Measurements from ENCODE around the gene TACR3.
"Not testable (repeated sequence)": the region's sequence is repeated elsewhere in the genome, so short reads cannot be mapped to it uniquely, and the experiment has no call there.

The TACR3 gene, protein sequence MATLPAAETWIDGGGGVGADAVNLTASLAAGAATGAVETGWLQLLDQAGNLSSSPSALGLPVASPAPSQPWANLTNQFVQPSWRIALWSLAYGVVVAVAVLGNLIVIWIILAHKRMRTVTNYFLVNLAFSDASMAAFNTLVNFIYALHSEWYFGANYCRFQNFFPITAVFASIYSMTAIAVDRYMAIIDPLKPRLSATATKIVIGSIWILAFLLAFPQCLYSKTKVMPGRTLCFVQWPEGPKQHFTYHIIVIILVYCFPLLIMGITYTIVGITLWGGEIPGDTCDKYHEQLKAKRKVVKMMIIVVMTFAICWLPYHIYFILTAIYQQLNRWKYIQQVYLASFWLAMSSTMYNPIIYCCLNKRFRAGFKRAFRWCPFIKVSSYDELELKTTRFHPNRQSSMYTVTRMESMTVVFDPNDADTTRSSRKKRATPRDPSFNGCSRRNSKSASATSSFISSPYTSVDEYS

DNA sequence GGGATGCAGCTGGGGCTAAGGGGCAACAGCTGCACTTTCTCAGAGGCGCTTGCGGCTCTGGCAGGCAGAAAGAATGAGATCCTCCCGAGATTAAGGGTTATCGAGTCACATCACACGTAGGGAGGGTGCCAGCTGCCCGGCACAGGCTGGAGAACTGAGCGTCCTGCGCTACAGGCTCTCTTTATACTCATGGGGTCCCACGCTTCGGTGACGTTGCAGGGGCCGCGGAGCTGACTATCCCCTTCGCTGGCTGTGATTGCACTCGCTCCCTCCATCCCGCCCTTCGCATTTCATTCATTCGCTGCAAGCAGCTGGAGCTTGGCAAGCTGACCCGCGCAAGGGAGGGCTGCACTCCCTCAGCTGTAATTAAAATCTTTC is at the start of gene TACR3:
Gene TACR3, minus strand, starts transcription at position 156 of the 378 bp plus-strand sequence. CDS start 310 bp downstream, outside the sequence.
- no peak within 1 kb of the TSS for H3K4me3 Mint-ChIP-seq
- no peak within 1 kb of the TSS for H3K27ac Mint-ChIP-seq (ENCODE audit: low read depth)
- H3K4me1 Mint-ChIP-seq: no peaks in the 10 kb centered on the region
- H3K9me3 Mint-ChIP-seq: peaks cover 13% of the 10 kb centered on the region
- ATAC-seq (replicated peaks; ENCODE audit: extremely low read depth, poor library complexity, severe bottlenecking) (no peak), DNase-seq (ENCODE audit: low spot score in 2 of 2) (no peak)
- H3K27me3 Mint-ChIP-seq: no peaks in the 10 kb centered on the region
- H3K36me3 Mint-ChIP-seq (ENCODE audit: insufficient read depth): no peaks in the 10 kb centered on the region

DNA sequence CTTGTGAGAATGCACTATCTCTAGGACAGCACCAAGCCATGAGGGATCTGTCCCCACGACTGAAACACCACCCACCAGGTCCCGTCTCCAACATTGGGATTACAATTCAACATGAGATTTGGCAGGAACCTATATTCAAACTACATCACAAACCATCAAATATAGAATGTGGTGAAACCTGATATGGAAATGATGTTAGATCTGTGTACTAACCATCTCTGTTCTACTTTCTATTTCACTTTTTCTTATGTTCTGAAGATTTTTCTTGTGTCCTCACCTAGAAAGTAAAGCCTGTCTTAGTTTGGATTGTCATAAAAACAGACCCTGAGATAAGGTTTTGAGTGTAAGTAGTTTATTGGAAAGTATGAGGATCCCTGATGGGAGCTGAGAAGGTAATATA is 37.8 kb upstream of the TACR3 start:
- Mint-ChIP-seq H3K27ac (ENCODE audit: low read depth) (no peak overlapping the region), H3K4me1 (no peaks in the 10 kb centered on the region), H3K4me3 (no peak overlapping the region), H3K27me3 (no peaks in the 10 kb centered on the region), H3K36me3 (ENCODE audit: insufficient read depth) (no peaks in the 10 kb centered on the region), H3K9me3 (peaks cover 13% of the 10 kb centered on the region)
- no peak for DNase-seq (ENCODE audit: low spot score in 2 of 2)
- ATAC-seq (replicated peaks; ENCODE audit: extremely low read depth, poor library complexity, severe bottlenecking): no peak

DNA sequence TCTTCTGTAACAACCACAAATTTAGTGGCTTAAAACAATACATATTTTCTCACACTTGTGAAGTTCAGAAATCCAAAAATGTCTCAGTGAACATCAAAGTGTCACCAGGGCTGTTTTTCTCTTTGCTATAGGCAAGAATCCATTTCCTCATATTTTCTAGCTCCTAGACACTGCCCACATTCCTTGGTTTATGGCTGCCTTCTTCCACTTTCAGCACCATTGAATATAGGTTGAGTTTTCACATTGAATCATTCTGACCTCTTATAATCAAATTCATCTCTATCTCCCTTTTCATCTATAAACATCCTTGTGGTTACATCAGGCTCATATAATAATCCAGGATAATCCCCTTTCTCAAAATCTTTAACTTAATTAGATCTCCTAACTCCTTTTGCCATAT is 37.0 kb upstream of the TACR3 start:
- Mint-ChIP-seq H3K4me3 (no peak overlapping the region), H3K4me1 (no peaks in the 10 kb centered on the region), H3K36me3 (ENCODE audit: insufficient read depth) (no peaks in the 10 kb centered on the region), H3K27me3 (no peaks in the 10 kb centered on the region), H3K27ac (ENCODE audit: low read depth) (no peak overlapping the region), H3K9me3 (peaks cover 13% of the 10 kb centered on the region)
- ATAC-seq (replicated peaks; ENCODE audit: extremely low read depth, poor library complexity, severe bottlenecking): no peak
- DNase-seq (ENCODE audit: low spot score in 2 of 2): no peak

DNA sequence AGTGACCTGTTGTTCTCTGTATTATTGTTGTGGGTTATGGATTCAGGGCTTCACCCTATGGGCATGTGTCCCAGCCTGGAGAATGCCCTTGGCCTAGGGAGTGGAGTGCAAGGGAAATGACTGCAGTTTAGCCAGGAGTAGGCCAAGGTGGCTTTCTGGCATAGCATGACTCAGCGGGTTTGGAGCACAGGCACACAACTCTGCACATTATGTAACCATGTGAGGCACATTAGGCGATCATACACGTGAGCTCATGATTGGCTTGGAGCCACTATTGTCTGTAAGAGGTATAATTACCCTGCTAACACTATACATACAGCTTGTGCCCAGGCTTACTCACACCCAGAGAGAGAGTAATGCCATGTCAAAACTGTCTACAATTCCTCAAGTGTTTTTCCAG is 35.1 kb upstream of the TACR3 start:
- Mint-ChIP-seq H3K9me3 (peaks cover 21% of the 10 kb centered on the region), H3K4me1 (no peaks in the 10 kb centered on the region), H3K27me3 (no peaks in the 10 kb centered on the region), H3K4me3 (no peak overlapping the region), H3K36me3 (ENCODE audit: insufficient read depth) (no peaks in the 10 kb centered on the region), H3K27ac (ENCODE audit: low read depth) (no peak overlapping the region)
- no peak for ATAC-seq (replicated peaks; ENCODE audit: extremely low read depth, poor library complexity, severe bottlenecking)
- DNase-seq (ENCODE audit: low spot score in 2 of 2): no peak

DNA sequence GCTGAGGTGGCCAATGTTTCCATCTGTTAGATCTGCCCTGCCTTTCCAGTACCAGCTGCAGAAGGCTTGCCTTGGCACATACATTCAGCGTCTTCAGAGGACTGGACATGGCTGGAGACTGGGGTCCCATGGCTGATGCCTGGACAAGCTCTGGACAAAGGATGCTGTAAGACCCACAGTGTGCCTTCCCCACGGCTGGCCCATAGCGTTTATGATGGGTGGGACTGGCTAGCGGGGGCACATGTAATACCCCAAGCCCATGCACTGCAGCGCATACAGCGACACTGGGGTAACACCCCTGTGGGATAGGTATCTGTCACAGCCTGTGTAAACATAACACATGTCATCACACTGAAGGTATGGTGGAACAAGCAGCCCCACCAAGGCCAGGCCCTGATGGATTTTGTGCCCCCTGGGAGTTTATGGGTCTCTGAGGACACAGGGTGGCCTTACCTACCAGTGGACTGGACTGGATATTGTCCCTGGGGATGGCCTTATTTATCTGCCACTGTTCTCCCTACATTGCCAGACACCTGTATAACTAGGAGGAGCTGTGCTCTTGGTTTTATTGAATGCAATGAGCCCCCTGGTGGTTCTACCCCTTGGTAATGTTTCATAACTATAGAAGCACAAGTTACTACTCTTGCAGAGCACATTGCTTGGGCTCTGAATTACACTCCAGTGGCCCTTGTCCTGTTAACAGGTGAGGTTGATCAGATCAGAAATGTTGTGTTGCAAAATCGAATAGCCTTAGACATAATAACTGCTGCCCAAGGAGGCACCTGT is 34.3 kb upstream of the TACR3 start:
- no peak for ATAC-seq (replicated peaks; ENCODE audit: extremely low read depth, poor library complexity, severe bottlenecking)
- Mint-ChIP-seq H3K4me3 (no peak overlapping the region), H3K27me3 (no peaks in the 10 kb centered on the region), H3K36me3 (ENCODE audit: insufficient read depth) (no peaks in the 10 kb centered on the region), H3K4me1 (no peaks in the 10 kb centered on the region), H3K27ac (ENCODE audit: low read depth) (no peak overlapping the region), H3K9me3 (peaks cover 26% of the 10 kb centered on the region)
- DNase-seq (ENCODE audit: low spot score in 2 of 2): no peak

DNA sequence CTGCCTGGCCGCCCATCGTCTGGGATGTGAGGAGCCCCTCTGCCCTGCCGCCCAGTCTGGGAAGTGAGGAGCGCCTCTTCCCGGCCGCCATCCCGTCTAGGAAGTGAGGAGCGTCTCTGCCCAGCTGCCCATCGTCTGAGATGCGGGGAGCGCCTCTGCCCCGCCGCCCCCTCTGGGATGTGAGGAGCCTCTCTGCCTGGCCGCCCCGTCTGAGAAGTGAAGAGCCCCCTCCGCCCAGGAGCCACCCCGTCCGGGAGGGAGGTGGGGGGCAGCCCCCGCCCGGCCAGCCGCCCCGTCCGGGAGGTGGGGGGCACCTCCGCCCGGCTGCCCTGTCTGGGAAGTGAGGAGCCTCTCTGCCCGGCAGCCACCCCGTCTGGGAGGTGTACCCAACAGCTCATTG is 3.4 kb upstream of the TACR3 start:
- H3K36me3 Mint-ChIP-seq (ENCODE audit: insufficient read depth); ATAC-seq (replicated peaks; ENCODE audit: extremely low read depth, poor library complexity, severe bottlenecking); H3K27me3 Mint-ChIP-seq; H3K4me1 Mint-ChIP-seq; H3K4me3 Mint-ChIP-seq; DNase-seq (ENCODE audit: low spot score in 2 of 2); H3K27ac Mint-ChIP-seq (ENCODE audit: low read depth): not testable (repeated sequence)
- peaks cover 23% of the 10 kb centered on the region for H3K9me3 Mint-ChIP-seq

DNA sequence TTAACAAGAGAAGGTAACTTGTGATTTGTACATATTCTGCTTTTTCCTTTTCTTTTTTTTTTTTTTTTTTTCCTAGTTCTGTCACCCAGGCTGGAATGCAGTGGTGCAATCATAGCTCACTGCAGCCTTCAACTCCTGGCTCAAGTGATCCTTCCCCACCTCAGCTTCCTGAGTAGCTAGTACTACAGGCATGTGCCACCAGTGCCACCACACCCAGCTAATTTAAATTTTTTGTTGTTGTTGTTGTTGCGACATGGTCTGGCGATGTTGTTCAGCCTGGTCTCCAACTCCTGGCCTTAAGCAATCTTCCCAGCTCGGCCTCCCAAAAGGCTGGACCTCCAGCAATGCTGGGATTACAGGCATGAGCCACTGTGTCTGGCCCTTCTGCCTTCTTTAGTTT is 1.5 kb upstream of the TACR3 start:
- ATAC-seq (replicated peaks; ENCODE audit: extremely low read depth, poor library complexity, severe bottlenecking) (no peak), DNase-seq (ENCODE audit: low spot score in 2 of 2) (no peak)
- no peaks in the 10 kb centered on the region for H3K36me3 Mint-ChIP-seq (ENCODE audit: insufficient read depth)
- H3K27ac Mint-ChIP-seq (ENCODE audit: low read depth): no peak overlapping the region
- no peak overlapping the region for H3K4me3 Mint-ChIP-seq
- no peaks in the 10 kb centered on the region for H3K27me3 Mint-ChIP-seq
- H3K4me1 Mint-ChIP-seq: no peaks in the 10 kb centered on the region
- peaks cover 14% of the 10 kb centered on the region for H3K9me3 Mint-ChIP-seq

DNA sequence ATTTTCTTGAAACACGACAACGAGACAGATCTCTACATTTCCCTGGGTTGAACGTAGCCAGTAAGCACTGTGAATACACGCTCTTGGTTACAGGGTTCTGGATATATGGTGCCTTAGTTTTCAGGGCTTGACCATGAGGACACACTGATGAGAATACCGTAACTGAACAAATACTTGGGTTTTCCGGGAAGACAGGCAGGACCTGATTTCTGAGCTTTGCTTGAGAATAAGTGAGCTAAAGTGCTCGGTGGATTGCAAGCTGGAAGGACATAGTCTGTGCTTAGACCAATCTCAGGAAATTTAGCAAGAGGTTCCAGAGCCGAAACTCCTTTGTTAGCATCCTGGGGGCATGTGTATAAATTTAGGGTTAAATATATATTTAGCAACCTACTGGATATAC is 876 bp upstream of the TACR3 start:
- Mint-ChIP-seq H3K4me3 (no peak overlapping the region), H3K36me3 (ENCODE audit: insufficient read depth) (no peaks in the 10 kb centered on the region), H3K27ac (ENCODE audit: low read depth) (no peak overlapping the region), H3K4me1 (no peaks in the 10 kb centered on the region), H3K9me3 (peaks cover 14% of the 10 kb centered on the region), H3K27me3 (no peaks in the 10 kb centered on the region)
- ATAC-seq (replicated peaks; ENCODE audit: extremely low read depth, poor library complexity, severe bottlenecking) (no peak), DNase-seq (ENCODE audit: low spot score in 2 of 2) (no peak)

DNA sequence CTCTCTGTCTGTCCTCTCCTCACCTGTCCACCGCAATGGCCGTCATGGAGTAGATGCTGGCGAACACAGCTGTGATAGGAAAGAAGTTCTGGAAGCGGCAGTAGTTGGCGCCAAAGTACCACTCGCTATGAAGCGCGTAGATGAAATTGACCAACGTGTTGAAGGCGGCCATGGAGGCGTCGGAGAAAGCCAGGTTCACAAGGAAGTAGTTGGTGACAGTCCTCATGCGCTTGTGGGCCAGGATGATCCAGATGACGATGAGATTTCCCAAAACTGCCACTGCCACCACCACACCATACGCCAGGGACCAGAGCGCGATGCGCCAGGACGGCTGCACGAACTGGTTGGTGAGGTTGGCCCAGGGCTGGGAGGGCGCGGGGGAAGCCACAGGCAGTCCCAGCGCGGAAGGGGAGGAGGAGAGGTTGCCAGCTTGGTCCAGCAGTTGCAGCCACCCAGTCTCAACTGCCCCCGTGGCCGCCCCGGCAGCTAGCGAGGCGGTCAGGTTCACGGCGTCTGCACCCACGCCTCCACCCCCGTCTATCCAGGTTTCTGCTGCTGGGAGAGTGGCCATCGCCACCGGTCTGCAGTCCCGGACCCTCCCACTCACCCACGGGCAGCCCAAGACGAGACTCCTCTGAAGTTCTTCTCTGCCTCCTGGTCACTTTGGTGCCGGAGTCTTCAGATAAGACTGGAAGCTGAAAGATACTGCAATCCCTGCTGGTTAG is 518 bp downstream of the TACR3 start:
- H3K27me3 Mint-ChIP-seq: no peaks in the 10 kb centered on the region
- ATAC-seq (replicated peaks; ENCODE audit: extremely low read depth, poor library complexity, severe bottlenecking): no peak

DNA sequence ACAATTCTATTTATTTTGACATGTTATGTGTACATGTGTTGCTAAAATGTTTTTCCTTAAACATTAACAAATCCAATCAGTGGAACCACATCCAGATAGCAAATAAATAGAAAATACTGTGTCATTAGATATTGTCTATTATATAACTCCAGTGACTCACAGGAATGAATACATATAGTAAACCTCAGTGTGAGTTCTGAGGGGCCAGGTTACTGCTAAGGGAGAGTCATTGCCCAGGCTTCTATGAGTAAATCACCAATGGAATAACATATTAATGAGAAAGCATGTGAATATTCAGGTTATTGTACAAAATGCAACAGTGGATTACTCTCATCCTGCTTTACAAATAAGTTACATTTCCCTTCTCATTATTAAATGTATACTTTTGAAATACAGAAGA is 27.2 kb downstream of the TACR3 start:
- no peaks in the 10 kb centered on the region for H3K27me3 Mint-ChIP-seq
- ATAC-seq (replicated peaks; ENCODE audit: extremely low read depth, poor library complexity, severe bottlenecking) (no peak), DNase-seq (ENCODE audit: low spot score in 2 of 2) (no peak)
- H3K36me3 Mint-ChIP-seq (ENCODE audit: insufficient read depth): no peaks in the 10 kb centered on the region
- H3K4me3 Mint-ChIP-seq: no peak overlapping the region
- H3K9me3 Mint-ChIP-seq: peaks cover 4% of the 10 kb centered on the region
- H3K4me1 Mint-ChIP-seq: no peaks in the 10 kb centered on the region
- no peak overlapping the region for H3K27ac Mint-ChIP-seq (ENCODE audit: low read depth)

More for the DNA sequence above, 518 bp downstream of the TACR3 start:
- H3K27ac Mint-ChIP-seq (ENCODE audit: low read depth): no peak overlapping the region
- no peaks in the 10 kb centered on the region for H3K36me3 Mint-ChIP-seq (ENCODE audit: insufficient read depth)
- H3K4me3 Mint-ChIP-seq: no peak overlapping the region
- H3K9me3 Mint-ChIP-seq: peaks cover 13% of the 10 kb centered on the region
- no peak for DNase-seq (ENCODE audit: low spot score in 2 of 2)
- no peaks in the 10 kb centered on the region for H3K4me1 Mint-ChIP-seq

DNA sequence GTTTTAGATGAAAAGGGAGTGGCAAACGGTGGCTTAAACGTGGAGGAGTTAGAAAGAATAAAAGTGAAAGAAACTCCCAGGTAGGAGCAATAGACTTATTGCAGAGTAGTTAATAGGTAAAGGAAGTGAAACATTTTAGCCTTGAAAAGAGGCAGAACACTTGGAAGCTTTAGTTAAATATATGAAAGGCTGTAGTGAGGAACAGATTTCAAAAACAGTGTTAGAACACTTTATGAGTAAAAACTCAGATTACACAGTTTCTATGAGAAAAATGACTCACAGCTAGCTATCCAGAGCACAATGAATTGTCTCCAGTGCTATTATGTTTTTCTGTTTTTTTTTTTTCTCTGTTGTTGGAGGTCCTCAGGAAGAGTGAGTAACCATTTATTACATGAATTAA is 45.8 kb downstream of the TACR3 start:
- no peak for DNase-seq (ENCODE audit: low spot score in 2 of 2)
- no peaks in the 10 kb centered on the region for H3K36me3 Mint-ChIP-seq (ENCODE audit: insufficient read depth)
- ATAC-seq (replicated peaks; ENCODE audit: extremely low read depth, poor library complexity, severe bottlenecking): no peak
- H3K27me3 Mint-ChIP-seq: no peaks in the 10 kb centered on the region
- H3K9me3 Mint-ChIP-seq: peaks cover 6% of the 10 kb centered on the region
- no peak overlapping the region for H3K4me3 Mint-ChIP-seq
- no peaks in the 10 kb centered on the region for H3K4me1 Mint-ChIP-seq
- no peak overlapping the region for H3K27ac Mint-ChIP-seq (ENCODE audit: low read depth)

DNA sequence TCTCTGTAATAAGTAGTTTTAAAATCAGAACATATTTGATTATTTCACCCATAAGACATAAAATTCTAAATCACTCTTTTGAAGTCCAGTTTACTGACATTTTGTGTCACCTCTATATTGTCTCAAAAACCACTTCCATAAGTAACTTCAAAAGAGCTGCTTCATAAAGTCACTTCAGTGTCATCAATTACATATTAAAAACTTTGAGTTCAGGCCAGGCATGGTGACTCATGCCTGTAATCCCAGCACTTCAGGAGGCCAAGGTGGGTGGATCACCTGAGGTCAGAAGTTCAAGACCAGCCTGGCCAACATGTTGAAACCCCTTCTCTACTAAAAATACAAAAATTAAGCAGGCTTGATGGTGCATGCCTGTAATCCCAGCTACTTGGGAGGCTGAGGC is 53.0 kb downstream of the TACR3 start:
- H3K9me3 Mint-ChIP-seq: peaks cover 13% of the 10 kb centered on the region
- H3K27me3 Mint-ChIP-seq; H3K4me1 Mint-ChIP-seq; H3K36me3 Mint-ChIP-seq (ENCODE audit: insufficient read depth); H3K27ac Mint-ChIP-seq (ENCODE audit: low read depth); H3K4me3 Mint-ChIP-seq; DNase-seq (ENCODE audit: low spot score in 2 of 2); ATAC-seq (replicated peaks; ENCODE audit: extremely low read depth, poor library complexity, severe bottlenecking): not testable (repeated sequence)

All from central memory CD8-positive, alpha-beta T cell (primary cell).